K562 (cell line): ENCODE measurements around the gene THSD8. TPM values are rescaled to one million over a fixed set of nuclear protein-coding genes. Genes with fewer than 3 reads are reported as not detected.

Experiments
- CTBP1 ChIP-seq: fragments of 450-650 bp; IDR thresholded peaks from 2 replicates; pipeline ENCODE4 v1.6.1; 2016; ENCODE audit warnings: borderline replicate concordance
- DIDO1 ChIP-seq: fragments of 450-650 bp; IDR thresholded peaks from 2 replicates; pipeline ENCODE4 v1.6.1; 2016; ENCODE audit warnings: low read depth, missing biosample characterization, missing genetic modification characterization
- ID3 ChIP-seq, 2 experiments: fragments of 250-450 bp in 1 of 2; fragments of 450-650 bp in 1 of 2; sonication (Bioruptor Pico) in 1 of 2; IDR thresholded peaks; 2 replicates each; pipeline versions ENCODE4 v1.6.1 to v1.8.0; 2016 to 2021; ENCODE audit warnings: mild to moderate bottlenecking in 2 of 2, moderate library complexity in 2 of 2, missing compliant biosample characterization in 1 of 2, missing genetic modification characterization in 1 of 2
- MYNN ChIP-seq, 2 experiments: sonication (generic); formaldehyde crosslinking in 1 of 2; IDR thresholded peaks; 2 replicates each; pipeline versions ENCODE4 v1.5.0 to v1.6.1; 2016 to 2020; ENCODE audit warnings: antibody characterized with exemption in 1 of 2, missing genetic modification reagents in 1 of 2
- NCOA2 ChIP-seq, 2 experiments: fragments of 450-650 bp; IDR thresholded peaks; 2 replicates each; pipeline ENCODE4 v1.6.1; 2018; ENCODE audit warnings: mild to moderate bottlenecking in 2 of 2, moderate library complexity in 1 of 2; ENCODE audit not compliant: partially characterized antibody in 2 of 2
- ZNF121 ChIP-seq: sonication (generic); formaldehyde crosslinking; conservative IDR thresholded peaks from 2 replicates; pipeline ENCODE4 v1.8.0; 2022; ENCODE audit warnings: missing genetic modification reagents
- ZNF143 ChIP-seq: sonication (generic); formaldehyde crosslinking; IDR thresholded peaks from 2 replicates; pipeline ENCODE4 v1.9.0; 2022; ENCODE audit warnings: mild to moderate bottlenecking, missing genetic modification reagents
- ZNF384 ChIP-seq: IDR thresholded peaks from 2 replicates; pipeline ENCODE4 v1.6.1; 2012; ENCODE audit warnings: low read depth, low read length, improper control_type of control experiment
- ZNF609 ChIP-seq: sonication (generic); formaldehyde crosslinking; IDR thresholded peaks from 2 replicates; pipeline ENCODE4 v1.8.1; 2023; ENCODE audit warnings: missing genetic modification reagents, mild to moderate bottlenecking, borderline replicate concordance
- polyA plus RNA-seq, 8 experiments: library from polyadenylated mRNA; depleted of rRNA in 4 of 8; stranded (reverse) in 5 of 8; unstranded in 3 of 8; fragments of >200 nt; fragmentation: Nextera tagmentation in 2 of 8; fragmentation: Illumina TruSeq in 1 of 8; extraction: Ambion mirVana in 2 of 8; extraction: Trizol in 1 of 8; gene quantifications; 2 replicates each; pipeline versions ENCODE4 v1.2.1 to v1.2.3, GENCODE V29; 2011 to 2014; ENCODE audit warnings: inconsistent platforms in 1 of 8, missing spikeins in 1 of 8
- total RNA-seq, 7 experiments: library from RNA; depleted of rRNA in 6 of 7; stranded (reverse); fragments of >200 nt in 6 of 7; fragmentation: Illumina TruSeq in 2 of 7; extraction: Trizol in 2 of 7; gene quantifications; 2 replicates each; pipeline versions ENCODE4 v1.2.1 to v1.2.3, GENCODE V29; 2011 to 2021; ENCODE audit warnings: low replicate concordance in 1 of 7
- TF ChIP-seq, protein P1 (sequence below), 3 experiments: fragments of 200-800 bp in 1 of 3; fragments of 250-450 bp in 1 of 3; fragments of 450-650 bp in 1 of 3; sonication (Bioruptor Pico) in 1 of 3; sonication (Bioruptor generic) in 1 of 3; formaldehyde crosslinking in 1 of 3; IDR thresholded peaks; 2 replicates each; pipeline versions ENCODE4 v1.6.1 to v1.8.0; 2016 to 2022; ENCODE audit warnings: mild to moderate bottlenecking in 2 of 3, missing genetic modification characterization in 2 of 3, missing compliant biosample characterization in 1 of 3, moderate library complexity in 1 of 3
- TF ChIP-seq, protein P2 (sequence below): fragments of 200-800 bp; sonication (Bioruptor generic); IDR thresholded peaks from 2 replicates; pipeline ENCODE4 v1.6.1; 2017; ENCODE audit warnings: missing genetic modification characterization, missing compliant biosample characterization
- TF ChIP-seq, protein P3 (sequence below): sonication (generic); formaldehyde crosslinking; IDR thresholded peaks from 2 replicates; pipeline ENCODE4 v1.8.0; 2022; ENCODE audit warnings: mild to moderate bottlenecking, missing genetic modification reagents, borderline replicate concordance

THSD8 gene
- total and polyA plus RNA-seq, 9 of the 15 experiments (the other 6 are each of a cell fraction or from before 2014, with no cell fraction given): 8.4 to 42.4 (median 19.9) TPM; not detected in 2

DNA sequence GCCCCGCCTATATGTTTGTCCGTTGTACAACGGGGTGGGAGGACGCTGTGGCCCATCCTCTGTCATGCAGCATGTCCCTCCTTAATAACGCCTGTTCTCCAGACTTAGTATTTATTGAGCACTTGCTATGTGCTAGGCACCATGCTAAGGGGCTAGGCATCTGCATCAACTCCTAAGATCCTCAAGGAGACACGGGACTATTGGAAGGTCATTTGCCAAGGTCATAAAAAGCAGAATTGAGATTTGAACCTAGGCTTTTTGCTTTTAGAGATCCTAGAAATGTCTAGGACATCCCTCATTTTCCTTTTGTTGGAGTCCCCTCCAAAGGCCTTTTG, 34.6 kb downstream of the THSD8 start (continued):
- TF ChIP-seq, protein P1, sequence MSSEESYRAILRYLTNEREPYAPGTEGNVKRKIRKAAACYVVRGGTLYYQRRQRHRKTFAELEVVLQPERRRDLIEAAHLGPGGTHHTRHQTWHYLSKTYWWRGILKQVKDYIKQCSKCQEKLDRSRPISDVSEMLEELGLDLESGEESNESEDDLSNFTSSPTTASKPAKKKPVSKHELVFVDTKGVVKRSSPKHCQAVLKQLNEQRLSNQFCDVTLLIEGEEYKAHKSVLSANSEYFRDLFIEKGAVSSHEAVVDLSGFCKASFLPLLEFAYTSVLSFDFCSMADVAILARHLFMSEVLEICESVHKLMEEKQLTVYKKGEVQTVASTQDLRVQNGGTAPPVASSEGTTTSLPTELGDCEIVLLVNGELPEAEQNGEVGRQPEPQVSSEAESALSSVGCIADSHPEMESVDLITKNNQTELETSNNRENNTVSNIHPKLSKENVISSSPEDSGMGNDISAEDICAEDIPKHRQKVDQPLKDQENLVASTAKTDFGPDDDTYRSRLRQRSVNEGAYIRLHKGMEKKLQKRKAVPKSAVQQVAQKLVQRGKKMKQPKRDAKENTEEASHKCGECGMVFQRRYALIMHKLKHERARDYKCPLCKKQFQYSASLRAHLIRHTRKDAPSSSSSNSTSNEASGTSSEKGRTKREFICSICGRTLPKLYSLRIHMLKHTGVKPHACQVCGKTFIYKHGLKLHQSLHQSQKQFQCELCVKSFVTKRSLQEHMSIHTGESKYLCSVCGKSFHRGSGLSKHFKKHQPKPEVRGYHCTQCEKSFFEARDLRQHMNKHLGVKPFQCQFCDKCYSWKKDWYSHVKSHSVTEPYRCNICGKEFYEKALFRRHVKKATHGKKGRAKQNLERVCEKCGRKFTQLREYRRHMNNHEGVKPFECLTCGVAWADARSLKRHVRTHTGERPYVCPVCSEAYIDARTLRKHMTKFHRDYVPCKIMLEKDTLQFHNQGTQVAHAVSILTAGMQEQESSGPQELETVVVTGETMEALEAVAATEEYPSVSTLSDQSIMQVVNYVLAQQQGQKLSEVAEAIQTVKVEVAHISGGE (CRISPR knock-in tag; IDR thresholded peaks at IDR 0.05): no peak
- TF ChIP-seq DIDO1 (tag) (no peak), ID3 (CRISPR knock-in tag; IDR thresholded peaks at IDR 0.05) (no peak), ID3 (tag; IDR thresholded peaks at IDR 0.05) (0 out of 2 replicates have a peak, but pooled peaks have one; percentile 3), ZNF609 (CRISPR knock-in tag) (0 out of 2 replicates have a peak, but pooled peaks have one; percentile 7), NCOA2 (IDR thresholded peaks at IDR 0.05; ENCODE audit: partially characterized antibody in 2 of 2) (no peak), CTBP1 (0 out of 2 replicates have a peak, but pooled peaks have one; percentile 5), MYNN (IDR thresholded peaks at IDR 0.05) (no peak), MYNN (CRISPR knock-in tag; IDR thresholded peaks at IDR 0.05) (no peak), ZNF143 (CRISPR knock-in tag) (no peak), ZNF121 (no peak), ZNF384 (no peak)
- TF ChIP-seq, protein P2, sequence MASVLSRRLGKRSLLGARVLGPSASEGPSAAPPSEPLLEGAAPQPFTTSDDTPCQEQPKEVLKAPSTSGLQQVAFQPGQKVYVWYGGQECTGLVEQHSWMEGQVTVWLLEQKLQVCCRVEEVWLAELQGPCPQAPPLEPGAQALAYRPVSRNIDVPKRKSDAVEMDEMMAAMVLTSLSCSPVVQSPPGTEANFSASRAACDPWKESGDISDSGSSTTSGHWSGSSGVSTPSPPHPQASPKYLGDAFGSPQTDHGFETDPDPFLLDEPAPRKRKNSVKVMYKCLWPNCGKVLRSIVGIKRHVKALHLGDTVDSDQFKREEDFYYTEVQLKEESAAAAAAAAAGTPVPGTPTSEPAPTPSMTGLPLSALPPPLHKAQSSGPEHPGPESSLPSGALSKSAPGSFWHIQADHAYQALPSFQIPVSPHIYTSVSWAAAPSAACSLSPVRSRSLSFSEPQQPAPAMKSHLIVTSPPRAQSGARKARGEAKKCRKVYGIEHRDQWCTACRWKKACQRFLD: 0 out of 2 replicates have a peak, but pooled peaks have one; percentile 32
- TF ChIP-seq, protein P3, sequence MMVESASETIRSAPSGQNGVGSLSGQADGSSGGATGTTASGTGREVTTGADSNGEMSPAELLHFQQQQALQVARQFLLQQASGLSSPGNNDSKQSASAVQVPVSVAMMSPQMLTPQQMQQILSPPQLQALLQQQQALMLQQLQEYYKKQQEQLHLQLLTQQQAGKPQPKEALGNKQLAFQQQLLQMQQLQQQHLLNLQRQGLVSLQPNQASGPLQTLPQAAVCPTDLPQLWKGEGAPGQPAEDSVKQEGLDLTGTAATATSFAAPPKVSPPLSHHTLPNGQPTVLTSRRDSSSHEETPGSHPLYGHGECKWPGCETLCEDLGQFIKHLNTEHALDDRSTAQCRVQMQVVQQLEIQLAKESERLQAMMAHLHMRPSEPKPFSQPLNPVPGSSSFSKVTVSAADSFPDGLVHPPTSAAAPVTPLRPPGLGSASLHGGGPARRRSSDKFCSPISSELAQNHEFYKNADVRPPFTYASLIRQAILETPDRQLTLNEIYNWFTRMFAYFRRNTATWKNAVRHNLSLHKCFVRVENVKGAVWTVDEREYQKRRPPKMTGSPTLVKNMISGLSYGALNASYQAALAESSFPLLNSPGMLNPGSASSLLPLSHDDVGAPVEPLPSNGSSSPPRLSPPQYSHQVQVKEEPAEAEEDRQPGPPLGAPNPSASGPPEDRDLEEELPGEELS (CRISPR knock-in tag): no peak
